Spleen (tissue), 11 donors: ENCODE measurements around the gene SORBS1. TPM values are rescaled to one million over a fixed set of nuclear protein-coding genes. Genes with fewer than 3 reads are reported as not detected.

Source experiments
- DNase-seq: peaks from one replicate; pipeline ENCODE4 v3.0.0-alpha.2; 2020
- H3K27ac ChIP-seq, 8 donors: fragments of 200-600 bp; sonication (generic) in 7 of 8; 1 replicate in 4 of 8; 2 replicates in 4 of 8; pipeline versions ENCODE4 v1.5.0 to v1.8.0; 2016 to 2021; ENCODE audit warnings: inconsistent platforms in 4 of 8, mild to moderate bottlenecking in 4 of 8, moderate library complexity in 1 of 8
- H3K27me3 ChIP-seq, 7 donors: fragments of 200-600 bp; sonication (generic) in 6 of 7; replicated peaks in 1 of 7; 1 replicate in 4 of 7; 2 replicates in 3 of 7; pipeline versions ENCODE4 v1.5.0 to v1.8.0; 2016 to 2021; ENCODE audit warnings: inconsistent platforms in 3 of 7, mild to moderate bottlenecking in 1 of 7
- H3K36me3 ChIP-seq, 6 donors: fragments of 200-600 bp; sonication (generic) in 5 of 6; 1 replicate in 4 of 6; 2 replicates in 2 of 6; pipeline versions ENCODE4 v1.5.0 to v1.8.0; 2016 to 2021; ENCODE audit warnings: inconsistent platforms in 2 of 6
- H3K4me1 ChIP-seq, 6 donors: fragments of 200-600 bp; sonication (generic) in 5 of 6; 1 replicate in 3 of 6; 2 replicates in 3 of 6; pipeline versions ENCODE4 v1.5.0 to v1.8.0; 2016 to 2021; ENCODE audit warnings: inconsistent platforms in 3 of 6
- H3K4me3 ChIP-seq, 8 donors: fragments of 200-600 bp; sonication (generic) in 7 of 8; 1 replicate in 4 of 8; 2 replicates in 4 of 8; pipeline versions ENCODE4 v1.5.0 to v1.8.0; 2016 to 2021; ENCODE audit warnings: inconsistent platforms in 4 of 8, mild to moderate bottlenecking in 4 of 8, moderate library complexity in 2 of 8
- H3K9me3 ChIP-seq, 8 donors: fragments of 200-600 bp; sonication (generic) in 7 of 8; 1 replicate in 4 of 8; 2 replicates in 4 of 8; pipeline versions ENCODE4 v1.5.0 to v1.8.0; 2016 to 2021; ENCODE audit warnings: inconsistent platforms in 4 of 8
- POLR2A ChIP-seq, 3 donors: fragments of 450-650 bp; IDR thresholded peaks; one replicate each; pipeline ENCODE4 v1.5.1; 2017; ENCODE audit warnings: antibody characterized with exemption in 3 of 3, mild to moderate bottlenecking in 1 of 3
- POLR2AphosphoS5 ChIP-seq, 3 donors: sonication (generic); formaldehyde crosslinking; IDR thresholded peaks; one replicate each; pipeline ENCODE4 v1.5.1; 2017; ENCODE audit warnings: antibody characterized with exemption in 3 of 3
- WGBS, 5 donors: extraction: QIAGEN DNeasy Blood & Tissue Kit in 3 of 5; methylation state at CpG; one replicate each; pipeline versions ENCODE4 v1.1.5 to v1.1.7; 2013 to 2018; 5-methylcytosine and 5-hydroxymethylcytosine counted together
- intact Hi-C: fragments of 100-400 bp; cut with DNase I; formaldehyde crosslinking; loops from one replicate; pipeline ENCODE4 v1.15.0; 2023; ENCODE audit warnings: low total_unique reads
- polyA plus RNA-seq, 3 donors: library from polyadenylated mRNA; stranded (reverse); fragments of 200-250 nt; gene quantifications; one replicate each; pipeline ENCODE4 v1.2.1, GENCODE V29; 2013
- total RNA-seq, 7 donors: library from RNA; depleted of rRNA in 3 of 7; stranded (reverse); fragments of >200 nt in 3 of 7; fragmentation: NEBNext Ultra II Directional in 4 of 7; extraction: Animal tissue kit (Norgen Biotek cat#: 25700) in 4 of 7; gene quantifications; one replicate each; pipeline versions ENCODE4 v1.1.0 to v1.2.1, GENCODE V29; 2016 to 2021
- TF ChIP-seq, protein P1 (sequence below), 11 experiments: fragments of 200-600 bp in 7 of 11; fragments of 450-650 bp in 4 of 11; sonication (generic) in 4 of 11; IDR thresholded peaks in 8 of 11; conservative IDR thresholded peaks in 3 of 11; 1 replicate in 7 of 11; 2 replicates in 4 of 11; pipeline versions ENCODE4 v1.4.0 to v1.8.0; 2016 to 2021; ENCODE audit warnings: antibody characterized with exemption in 11 of 11, inconsistent platforms in 4 of 11, mild to moderate bottlenecking in 1 of 11
- donor health status: healthy with polysubstance abuse.
- donor health status: DM: no; HTN: no; CAD: no; lungs with moderate emphysema.
- donor health status: DM: no; HTN: no; CAD: no.
- donor health status: Bipolar disorder and iron deficiency.
- donor health status: healthy.
- donor health status: DM: no; HTN: no; CAD: no.
- donor health status: DM: yes; HTN: yes; CAD: no.

SORBS1 gene
- total and polyA plus RNA-seq, 10 donors = 2.8 to 30.8 (median 18.1) TPM

- no peak for DNase-seq
- Histone ChIP-seq H3K9me3 (no peaks in the 10 kb centered on the region), H3K36me3 (no peaks in the 10 kb centered on the region), H3K27ac (no peak overlapping the region), H3K4me3 (no peak overlapping the region), H3K27me3 (no peaks in the 10 kb centered on the region), H3K4me1 (peaks cover 0 to 22% (median 0%) of the 10 kb centered on the region in 6 donors)
- no peak for TF ChIP-seq POLR2A (IDR thresholded peaks at IDR 0.05)
- no peak for TF ChIP-seq POLR2AphosphoS5 (IDR thresholded peaks at IDR 0.05)
- TF ChIP-seq, protein P1, sequence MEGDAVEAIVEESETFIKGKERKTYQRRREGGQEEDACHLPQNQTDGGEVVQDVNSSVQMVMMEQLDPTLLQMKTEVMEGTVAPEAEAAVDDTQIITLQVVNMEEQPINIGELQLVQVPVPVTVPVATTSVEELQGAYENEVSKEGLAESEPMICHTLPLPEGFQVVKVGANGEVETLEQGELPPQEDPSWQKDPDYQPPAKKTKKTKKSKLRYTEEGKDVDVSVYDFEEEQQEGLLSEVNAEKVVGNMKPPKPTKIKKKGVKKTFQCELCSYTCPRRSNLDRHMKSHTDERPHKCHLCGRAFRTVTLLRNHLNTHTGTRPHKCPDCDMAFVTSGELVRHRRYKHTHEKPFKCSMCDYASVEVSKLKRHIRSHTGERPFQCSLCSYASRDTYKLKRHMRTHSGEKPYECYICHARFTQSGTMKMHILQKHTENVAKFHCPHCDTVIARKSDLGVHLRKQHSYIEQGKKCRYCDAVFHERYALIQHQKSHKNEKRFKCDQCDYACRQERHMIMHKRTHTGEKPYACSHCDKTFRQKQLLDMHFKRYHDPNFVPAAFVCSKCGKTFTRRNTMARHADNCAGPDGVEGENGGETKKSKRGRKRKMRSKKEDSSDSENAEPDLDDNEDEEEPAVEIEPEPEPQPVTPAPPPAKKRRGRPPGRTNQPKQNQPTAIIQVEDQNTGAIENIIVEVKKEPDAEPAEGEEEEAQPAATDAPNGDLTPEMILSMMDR (IDR thresholded peaks at IDR 0.05 in 8 of 11, conservative IDR thresholded peaks at IDR 0.05 in 3 of 11) = no peak
- intact Hi-C loops = no loop called here
- 77 to 96% (median 83%) methylated on average over 4 of the region's 4 CpGs for WGBS, 5 donors
These were observed 23.6 kb downstream of the SORBS1 start for GRCh38 chr10:95537542-95537927.

DNA sequence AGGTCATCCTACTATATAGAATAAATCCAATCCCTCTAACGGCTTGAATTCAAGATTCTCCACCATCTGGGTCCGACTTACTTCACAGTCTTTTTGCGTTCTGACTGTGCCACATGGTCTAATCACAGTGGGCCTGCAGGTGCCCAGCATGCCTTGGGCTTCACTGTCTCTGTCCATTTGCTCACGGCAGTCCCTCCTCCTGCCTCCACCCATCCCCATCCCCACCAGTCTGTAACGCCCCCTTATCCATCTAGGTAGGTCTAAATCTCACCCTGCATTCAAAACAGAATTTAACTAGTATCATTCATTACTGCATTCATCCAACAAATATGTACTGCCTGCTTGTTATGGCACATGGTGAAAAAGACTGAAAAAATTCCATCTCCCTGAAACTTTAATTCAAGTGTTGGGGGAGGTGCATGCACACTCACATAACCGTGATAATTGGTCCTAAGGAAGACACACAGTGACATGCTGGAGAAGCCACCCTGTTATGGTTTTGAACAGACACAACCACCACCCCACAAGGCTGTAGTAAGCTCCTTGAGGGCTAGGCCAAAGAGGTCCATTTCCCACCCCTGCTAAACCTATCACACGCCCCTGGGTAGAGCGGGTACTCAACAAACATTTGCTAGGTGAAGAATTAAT, 24.2 kb downstream of the SORBS1 start:
- H3K4me1 ChIP-seq = peaks cover 0 to 23% (median 0%) of the 10 kb centered on the region in 6 donors
- no peak for DNase-seq
- no peaks in the 10 kb centered on the region for H3K9me3 ChIP-seq
- H3K4me3 ChIP-seq = no peak overlapping the region
- no peaks in the 10 kb centered on the region for H3K27me3 ChIP-seq
- WGBS, 5 donors = 81 to 94% (median 91%) methylated on average over 8 of the region's 8 CpGs
- no peak overlapping the region for H3K27ac ChIP-seq
- TF ChIP-seq POLR2A (IDR thresholded peaks at IDR 0.05) = no peak
- TF ChIP-seq POLR2AphosphoS5 (IDR thresholded peaks at IDR 0.05) = no peak
- TF ChIP-seq, protein P1 (IDR thresholded peaks at IDR 0.05 in 8 of 11, conservative IDR thresholded peaks at IDR 0.05 in 3 of 11) = no peak
- intact Hi-C loops = no loop called here
- no peaks in the 10 kb centered on the region for H3K36me3 ChIP-seq

DNA sequence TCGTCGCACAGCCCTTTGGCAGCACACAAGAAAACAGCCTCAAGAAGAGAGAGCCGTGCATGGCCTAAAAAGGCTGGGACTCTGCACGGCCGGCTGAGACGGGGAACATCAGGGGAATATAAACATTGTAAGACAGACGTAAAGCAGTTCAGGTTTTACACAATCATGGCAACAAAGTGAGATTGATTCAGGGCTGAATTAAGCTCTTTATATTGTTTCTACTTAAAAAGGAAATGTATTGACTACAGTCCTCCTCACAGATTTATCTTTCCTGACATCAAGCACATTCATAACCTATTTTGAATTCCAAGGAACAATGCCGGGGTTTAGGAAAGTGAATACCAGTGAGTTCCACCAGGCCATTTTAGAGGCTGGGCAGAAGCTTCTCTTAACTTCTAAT, 25.2 kb downstream of the SORBS1 start:
- intact Hi-C loops = no loop called here
- DNase-seq = no peak
- 82 to 92% (median 90%) methylated on average over 8 of the region's 8 CpGs for WGBS, 5 donors
- H3K9me3 ChIP-seq = no peaks in the 10 kb centered on the region
- H3K4me3 ChIP-seq = no peak overlapping the region
- TF ChIP-seq, protein P1 (IDR thresholded peaks at IDR 0.05 in 8 of 11, conservative IDR thresholded peaks at IDR 0.05 in 3 of 11) = no peak
- TF ChIP-seq POLR2AphosphoS5 (IDR thresholded peaks at IDR 0.05) (no peak), POLR2A (IDR thresholded peaks at IDR 0.05) (no peak)
- no peaks in the 10 kb centered on the region for H3K27me3 ChIP-seq
- peaks cover 0 to 30% (median 0%) of the 10 kb centered on the region in 6 donors for H3K4me1 ChIP-seq
- H3K27ac ChIP-seq = no peak overlapping the region
- H3K36me3 ChIP-seq = no peaks in the 10 kb centered on the region

DNA sequence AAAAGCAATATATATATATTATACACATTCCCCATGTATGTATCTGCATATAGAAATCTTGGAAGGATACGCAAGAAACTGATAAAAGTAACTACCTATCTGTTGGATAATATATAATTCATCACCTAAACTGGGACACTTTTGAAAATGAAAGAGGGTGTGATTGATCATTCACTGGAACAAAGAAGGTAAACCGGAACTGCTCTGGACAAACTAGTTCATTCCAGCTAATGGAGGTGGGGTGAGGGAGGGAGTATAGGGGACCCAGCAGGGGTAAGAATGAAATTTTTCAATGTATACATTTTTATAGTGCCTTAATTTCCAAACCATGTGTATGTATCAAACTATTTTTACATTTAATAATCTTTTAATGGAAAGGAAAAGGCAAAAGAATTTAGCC, 25.6 kb downstream of the SORBS1 start:
- no peaks in the 10 kb centered on the region for H3K36me3 ChIP-seq
- TF ChIP-seq POLR2A (IDR thresholded peaks at IDR 0.05) = no peak
- TF ChIP-seq, protein P1 (IDR thresholded peaks at IDR 0.05 in 8 of 11, conservative IDR thresholded peaks at IDR 0.05 in 3 of 11) = no peak
- TF ChIP-seq POLR2AphosphoS5 (IDR thresholded peaks at IDR 0.05) = no peak
- DNase-seq = no peak
- H3K4me3 ChIP-seq = no peak overlapping the region
- 67 to 97% (median 87%) methylated on average over 2 of the region's 2 CpGs for WGBS, 5 donors
- H3K27me3 ChIP-seq = no peaks in the 10 kb centered on the region
- peaks cover 0 to 30% (median 0%) of the 10 kb centered on the region in 6 donors for H3K4me1 ChIP-seq
- no peak overlapping the region for H3K27ac ChIP-seq
- no peaks in the 10 kb centered on the region for H3K9me3 ChIP-seq
- intact Hi-C loops = no loop called here
